Smooth muscle cell (in vitro differentiated cells): Measurements from ENCODE around the gene TTC9. TPM values are rescaled to one million over a fixed set of nuclear protein-coding genes. Genes with fewer than 3 reads are reported as not detected.
A peak's percentile ranks its signal among the peaks of the same experiment; 100 is the strongest.

ENCODE experiments used
- DNase-seq: peaks from one replicate; lab custom pipeline; 2025; ENCODE audit not compliant: unreplicated experiment; lab: John Stamatoyannopoulos, UW
- H2AFZ ChIP-seq: fragments of 200-600 bp; sonication (generic); 2 replicates; pipeline ENCODE4 v1.6.0; 2016; ENCODE audit warnings: antibody characterized with exemption, low read depth, mild to moderate bottlenecking
- H3F3A ChIP-seq: fragments of 200-600 bp; sonication (generic); 2 replicates; pipeline ENCODE4 v1.6.0; 2017; ENCODE audit warnings: antibody characterized with exemption, low read depth
- H3K27ac ChIP-seq: fragments of 200-600 bp; sonication (generic); 2 replicates; pipeline ENCODE4 v1.5.1; 2016; ENCODE audit warnings: low read depth, mild to moderate bottlenecking
- H3K27me3 ChIP-seq: fragments of 200-600 bp; sonication (generic); 2 replicates; pipeline ENCODE4 v1.6.1; 2016; ENCODE audit warnings: low read depth, mild to moderate bottlenecking
- H3K36me3 ChIP-seq: fragments of 200-600 bp; sonication (generic); 2 replicates; pipeline ENCODE4 v1.5.1; 2016; ENCODE audit warnings: low read depth
- H3K4me1 ChIP-seq: fragments of 200-600 bp; sonication (generic); 2 replicates; pipeline ENCODE4 v1.5.1; 2016; ENCODE audit warnings: low read depth
- H3K4me2 ChIP-seq: fragments of 200-600 bp; sonication (generic); 2 replicates; pipeline ENCODE4 v1.6.0; 2016; ENCODE audit warnings: mild to moderate bottlenecking
- H3K4me3 ChIP-seq: fragments of 200-600 bp; sonication (generic); 2 replicates; pipeline ENCODE4 v1.5.1; 2016; ENCODE audit warnings: mild to moderate bottlenecking
- H3K79me2 ChIP-seq: fragments of 200-600 bp; sonication (generic); 2 replicates; pipeline ENCODE4 v1.6.0; 2016; ENCODE audit warnings: low read depth, mild to moderate bottlenecking
- H3K9ac ChIP-seq: fragments of 200-600 bp; sonication (generic); 2 replicates; pipeline ENCODE4 v1.6.0; 2016; ENCODE audit warnings: low read depth
- H3K9me3 ChIP-seq: fragments of 200-600 bp; sonication (generic); replicated peaks from 2 replicates; pipeline ENCODE4 v1.5.1; 2016; ENCODE audit warnings: low read depth
- H4K20me1 ChIP-seq: fragments of 200-600 bp; sonication (generic); 2 replicates; pipeline ENCODE4 v1.6.0; 2016; ENCODE audit warnings: low read depth
- CTCF ChIP-seq: fragments of 200-600 bp; sonication (generic); IDR thresholded peaks from 2 replicates; pipeline ENCODE4 v1.5.1; 2017; ENCODE audit warnings: borderline replicate concordance, mild to moderate bottlenecking, antibody characterized with exemption; ENCODE audit not compliant: insufficient read depth, poor library complexity, severe bottlenecking
- WGBS: methylation state at CpG from one replicate; pipeline ENCODE4 v1.1.7; 2016; ENCODE audit warnings: low lambda C conversion rate; 5-methylcytosine and 5-hydroxymethylcytosine counted together
- polyA plus RNA-seq: library from polyadenylated mRNA; unstranded; fragments of >200 nt; fragmentation: Nextera tagmentation; extraction: Ambion mirVana; gene quantifications from 2 replicates; pipeline ENCODE4 v1.2.1, GENCODE V29; 2016
- total RNA-seq: library from RNA; depleted of rRNA; stranded (reverse); fragments of >200 nt; gene quantifications from 2 replicates; pipeline ENCODE4 v1.2.3, GENCODE V29; 2014

TTC9 gene
- total and polyA plus RNA-seq, 2 experiments from 2014 or later: 1.2 to 4.4 TPM

- no peaks in the 10 kb centered on the region for H3K36me3 ChIP-seq
- no peak overlapping the region for H3K9ac ChIP-seq
- no peak overlapping the region for H3K4me2 ChIP-seq
- H3K9me3 ChIP-seq: no peaks in the 10 kb centered on the region
- no peak overlapping the region for H2AFZ ChIP-seq
- H3F3A ChIP-seq: no peaks in the 10 kb centered on the region
- H3K27me3 ChIP-seq: no peaks in the 10 kb centered on the region
- no peak overlapping the region for H3K27ac ChIP-seq
- no peaks in the 10 kb centered on the region for H3K79me2 ChIP-seq
- H3K4me3 ChIP-seq: no peak overlapping the region
- no peak for TF ChIP-seq CTCF
- no peaks in the 10 kb centered on the region for H3K4me1 ChIP-seq
- H4K20me1 ChIP-seq: no peaks in the 10 kb centered on the region
- DNase-seq: no peak
- WGBS: 90% methylated on average over 3 of the region's 3 CpGs
These were observed 9.8 kb upstream of the TTC9 start for GRCh38 chr14:70631948-70632347.

- H2AFZ ChIP-seq: no peak overlapping the region
- no peaks in the 10 kb centered on the region for H4K20me1 ChIP-seq
- no peak for DNase-seq
- no peaks in the 10 kb centered on the region for H3K4me1 ChIP-seq
- H3K36me3 ChIP-seq: no peaks in the 10 kb centered on the region
- H3F3A ChIP-seq: no peaks in the 10 kb centered on the region
- no peak overlapping the region for H3K4me3 ChIP-seq
- H3K27ac ChIP-seq: peak overlapping the region; percentile 83
- H3K9me3 ChIP-seq: no peaks in the 10 kb centered on the region
- H3K4me2 ChIP-seq: no peak overlapping the region
- H3K9ac ChIP-seq: peak overlapping the region; percentile 69
- TF ChIP-seq CTCF: no peak
- no peaks in the 10 kb centered on the region for H3K79me2 ChIP-seq
- 89% methylated on average over 6 of the region's 6 CpGs for WGBS
- H3K27me3 ChIP-seq: peaks cover 20% of the 10 kb centered on the region
These were observed 5.6 kb upstream of the TTC9 start for GRCh38 chr14:70635971-70636595.

- no peak for TF ChIP-seq CTCF
- Histone ChIP-seq H3K4me3 (no peak overlapping the region), H2AFZ (no peak overlapping the region), H3K4me2 (no peak overlapping the region), H3K27me3 (peaks cover 35% of the 10 kb centered on the region), H3K4me1 (peaks cover 7% of the 10 kb centered on the region), H3K79me2 (no peaks in the 10 kb centered on the region), H3K27ac (no peak overlapping the region), H3F3A (no peaks in the 10 kb centered on the region), H3K36me3 (no peaks in the 10 kb centered on the region), H4K20me1 (no peaks in the 10 kb centered on the region), H3K9me3 (no peaks in the 10 kb centered on the region), H3K9ac (no peak overlapping the region)
- WGBS: 61% methylated on average over 2 of the region's 2 CpGs
- no peak for DNase-seq
These were observed 3.3 kb upstream of the TTC9 start for GRCh38 chr14:70638416-70638815.

GRCh38 chr14:70640938-70641547 is 673 bp upstream of the TTC9 start:
- TF ChIP-seq CTCF: no peak
- peaks cover 7% of the 10 kb centered on the region for H3K4me1 ChIP-seq
- H3F3A ChIP-seq: no peaks in the 10 kb centered on the region
- peaks cover 6% of the 10 kb centered on the region for H3K79me2 ChIP-seq
- WGBS: under 1% methylated on average over 28 of the region's 28 CpGs
- no peaks in the 10 kb centered on the region for H4K20me1 ChIP-seq
- H2AFZ ChIP-seq: peak overlapping the region; percentile 82
- H3K4me2 ChIP-seq: peak overlapping the region; percentile 100
- H3K36me3 ChIP-seq: no peaks in the 10 kb centered on the region
- H3K27ac ChIP-seq: no peak overlapping the region
- peak overlapping the region; percentile 75 for H3K4me3 ChIP-seq
- DNase-seq: no peak
- H3K27me3 ChIP-seq: peaks cover 36% of the 10 kb centered on the region
- no peaks in the 10 kb centered on the region for H3K9me3 ChIP-seq
- H3K9ac ChIP-seq: no peak overlapping the region
